HCT116 (cell line): ENCODE measurements around the gene EPSTI1. TPM values are rescaled to one million over a fixed set of nuclear protein-coding genes. Genes with fewer than 3 reads are reported as not detected.

Source experiments
- ATAC-seq: fragments of 200-7000 bp; cut with Tn5 transposase; 2 replicates; pipeline ENCODE4 v1.9.1; 2020; ENCODE audit warnings: mild to moderate bottlenecking, moderate library complexity
- BruUV-seq: library from RNA; stranded (reverse); fragments of 400-500 nt; replicated peaks from 2 replicates; lab custom pipeline; 2021; lab: Mats Ljungman, UMichigan
- CTCF ChIA-PET: fragments of 300-600 bp; sonication (Branson Sonifier 250); formaldehyde crosslinking; loops from one replicate; lab custom pipeline; 2021; ENCODE audit warnings: antibody characterized with exemption; lab: Charles Lee
- POLR2A ChIA-PET: fragments of 300-600, 350-600 bp; sonication (Branson Sonifier 250); formaldehyde crosslinking; loops from one replicate; lab custom pipeline; 2021; ENCODE audit warnings: antibody characterized with exemption; lab: Charles Lee
- RAD21 ChIA-PET, 2 experiments: fragments of 300-600 bp; sonication (Branson Sonifier 250); formaldehyde crosslinking; loops; one replicate each; lab custom pipeline; 2023; ENCODE audit warnings: low total read pairs in 2 of 2; ENCODE audit not compliant: uncharacterized antibody in 2 of 2, unreplicated experiment in 2 of 2, low non-redundant PET in 1 of 2; lab: Charles Lee
- DNase-seq: peaks from one replicate; pipeline ENCODE4 v3.0.0-alpha.2; 2010; ENCODE audit warnings: low read depth, low spot score
- H2AFZ ChIP-seq: fragments of 200-600 bp; shearing (Covaris generic), sonication (generic); 2 replicates; pipeline ENCODE4 v1.6.1; 2017; ENCODE audit warnings: low read depth, mixed run types, mixed read lengths, antibody characterized with exemption, low read length; ENCODE audit not compliant: poor library complexity, severe bottlenecking
- H3K27ac ChIP-seq: 2 replicates; pipeline ENCODE4 v1.5.1; 2012; ENCODE audit warnings: low read depth, low read length
- H3K27me3 ChIP-seq: fragments of 200-600 bp; sonication (generic); 2 replicates; pipeline ENCODE4 v1.6.1; 2016; ENCODE audit warnings: mixed run types, low read length, mixed read lengths; ENCODE audit not compliant: insufficient read depth
- H3K36me3 ChIP-seq, 2 experiments: fragments of 200-500 bp in 1 of 2; fragments of 200-600 bp in 1 of 2; sonication (Bioruptor generic) in 1 of 2; sonication (generic) in 1 of 2; 2 replicates each; pipeline versions ENCODE4 v1.5.1 to v1.6.1; 2014 to 2016; ENCODE audit warnings: low read length in 2 of 2, inconsistent platforms in 1 of 2, mixed read lengths in 1 of 2, mixed run types in 1 of 2; ENCODE audit not compliant: insufficient read depth in 2 of 2, control insufficient read depth in 1 of 2
- H3K4me1 ChIP-seq, 2 experiments: fragments of 200-600 bp in 1 of 2; sonication (generic) in 1 of 2; 2 replicates each; pipeline versions ENCODE4 v1.5.1 to v1.6.1; 2012 to 2017; ENCODE audit warnings: low read length in 2 of 2, inconsistent platforms in 1 of 2, mild to moderate bottlenecking in 1 of 2, mixed read lengths in 1 of 2, mixed run types in 1 of 2, moderate library complexity in 1 of 2; ENCODE audit not compliant: insufficient read depth in 2 of 2, control insufficient read depth in 1 of 2
- H3K4me2 ChIP-seq: fragments of 200-600 bp; sonication (generic); 2 replicates; pipeline ENCODE4 v1.6.1; 2017; ENCODE audit warnings: mixed run types, low read length, mixed read lengths
- H3K4me3 ChIP-seq, 2 experiments: fragments of 200-600 bp in 1 of 2; sonication (generic) in 1 of 2; replicated peaks in 1 of 2; 2 replicates each; pipeline ENCODE4 v1.5.1; 2011 to 2016; ENCODE audit warnings: low read length in 2 of 2, control low read depth in 1 of 2, low read depth in 1 of 2, mild to moderate bottlenecking in 1 of 2, mixed read lengths in 1 of 2, mixed run types in 1 of 2
- H3K79me2 ChIP-seq: fragments of 200-600 bp; sonication (generic); 2 replicates; pipeline ENCODE4 v1.6.1; 2017; ENCODE audit warnings: mild to moderate bottlenecking, mixed run types, low read length, moderate library complexity, mixed read lengths; ENCODE audit not compliant: insufficient read depth
- H3K9ac ChIP-seq: fragments of 200-600 bp; sonication (generic); 2 replicates; pipeline ENCODE4 v1.6.1; 2016; ENCODE audit warnings: low read length, mixed read lengths
- H3K9me2 ChIP-seq: fragments of 200-600 bp; sonication (generic), shearing (Covaris generic); 2 replicates; pipeline ENCODE4 v1.6.1; 2017; ENCODE audit warnings: mixed run types, mild to moderate bottlenecking, moderate library complexity; ENCODE audit not compliant: insufficient read depth
- H3K9me3 ChIP-seq, 2 experiments: fragments of 200-500 bp in 1 of 2; fragments of 200-600 bp in 1 of 2; sonication (Bioruptor generic) in 1 of 2; sonication (generic) in 1 of 2; 2 replicates each; pipeline ENCODE4 v1.6.1; 2014 to 2017; ENCODE audit warnings: low read length in 2 of 2, mixed read lengths in 2 of 2, inconsistent platforms in 1 of 2, low read depth in 1 of 2, mild to moderate bottlenecking in 1 of 2, mixed run types in 1 of 2, moderate library complexity in 1 of 2; ENCODE audit not compliant: control insufficient read depth in 1 of 2, insufficient read depth in 1 of 2
- H4K20me1 ChIP-seq: fragments of 200-600 bp; sonication (generic), shearing (Covaris generic); 2 replicates; pipeline ENCODE4 v1.6.1; 2017; ENCODE audit warnings: mixed run types, mild to moderate bottlenecking, moderate library complexity; ENCODE audit not compliant: insufficient read depth
- EGR1 ChIP-seq: IDR thresholded peaks from 2 replicates; pipeline ENCODE4 v1.6.1; 2012; ENCODE audit warnings: low read depth
- ELF1 ChIP-seq: IDR thresholded peaks from 2 replicates; pipeline ENCODE4 v1.6.1; 2012; ENCODE audit warnings: low read depth, borderline replicate concordance
- POLR2AphosphoS5 ChIP-seq: IDR thresholded peaks from 2 replicates; pipeline ENCODE4 v1.6.1; 2011; ENCODE audit warnings: mild to moderate bottlenecking, low read depth, low read length, moderate library complexity
- REST ChIP-seq: IDR thresholded peaks from 2 replicates; pipeline ENCODE4 v1.6.1; 2012; ENCODE audit warnings: low read depth
- SIN3A ChIP-seq: IDR thresholded peaks from 2 replicates; pipeline ENCODE4 v1.6.1; 2012; ENCODE audit warnings: low read depth
- ZBTB33 ChIP-seq: IDR thresholded peaks from 2 replicates; pipeline ENCODE4 v1.6.1; 2011; ENCODE audit warnings: mild to moderate bottlenecking, low read length, moderate library complexity; ENCODE audit not compliant: insufficient replicate concordance; ENCODE audit errors: extremely low read depth
- intact Hi-C: fragments of 100-400 bp; cut with micrococcal nuclease; formaldehyde crosslinking; loops from 2 replicates; pipeline ENCODE4 v1.10.0; 2022
- total RNA-seq: library from RNA; stranded (reverse); gene quantifications from one replicate; pipeline ENCODE4 v1.2.1, GENCODE V29; 2021; ENCODE audit not compliant: unreplicated experiment

EPSTI1 gene
- total RNA-seq, 1 experiment from 2014 or later = 0.69 TPM

DNA sequence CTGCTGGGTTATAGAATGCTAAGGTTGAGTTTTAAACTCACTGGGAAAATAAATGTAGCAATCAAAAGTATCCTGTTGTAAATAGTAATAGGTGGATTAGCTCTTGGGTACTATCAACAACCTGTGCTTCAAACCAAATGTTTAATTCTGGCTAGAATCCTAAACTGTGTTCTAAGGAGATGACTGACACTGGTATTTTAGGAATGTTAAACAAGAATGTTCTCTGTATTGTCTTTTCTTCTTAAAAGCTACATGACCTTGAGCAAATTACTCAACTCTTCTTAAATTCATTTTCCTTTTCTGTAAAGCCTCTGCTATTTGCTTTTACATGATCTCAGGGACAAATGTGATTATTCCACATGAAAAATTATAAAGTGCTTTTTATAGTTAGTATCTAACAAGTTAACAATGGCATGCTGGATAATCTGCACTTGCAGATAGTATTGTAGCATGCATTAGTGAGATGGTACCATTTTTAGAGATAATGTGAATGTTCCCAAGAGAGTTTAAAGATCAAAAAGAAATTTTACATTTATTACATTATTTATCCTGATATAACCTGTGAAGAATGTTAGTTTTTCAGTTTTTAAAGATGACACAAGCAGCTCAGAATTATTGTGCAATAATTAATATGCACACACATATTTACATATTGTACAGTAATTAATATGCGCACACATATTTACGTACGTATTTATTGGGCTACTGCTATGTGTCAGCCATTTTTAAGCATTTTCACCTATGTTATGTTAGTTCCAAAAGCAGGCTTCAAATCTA, 13.6 kb upstream of the EPSTI1 start:
- Histone ChIP-seq H3K27me3 (no peaks in the 10 kb centered on the region), H3K27ac (no peak overlapping the region), H3K79me2 (no peaks in the 10 kb centered on the region)
- no peak for TF ChIP-seq ELF1
- TF ChIP-seq SIN3A = no peak
- TF ChIP-seq REST = no peak
- TF ChIP-seq ZBTB33 = no peak
- TF ChIP-seq POLR2AphosphoS5 = no peak
- no peak for TF ChIP-seq EGR1
- TF ChIP-seq, all 23 proteins: peak for 0
- intact Hi-C loops = no loop called here
- no TSS peak for BruUV-seq
- Histone ChIP-seq H3K4me1 (no peaks in the 10 kb centered on the region), H3K9me2 (no peaks in the 10 kb centered on the region), H3K9me3 (no peaks in the 10 kb centered on the region), H2AFZ (no peak overlapping the region), H4K20me1 (no peaks in the 10 kb centered on the region), H3K36me3 (no peaks in the 10 kb centered on the region), H3K4me2 (no peak overlapping the region), H3K9ac (no peak overlapping the region), H3K4me3 (no peak overlapping the region)
- ChIA-PET RAD21 (no interaction called here), POLR2A (no interaction called here), CTCF (no interaction called here)
- ATAC-seq (no peak), DNase-seq (no peak)
